ENCODE results near the gene ANKRD61. TPM values are rescaled to one million over a fixed set of nuclear protein-coding genes. Genes with fewer than 3 reads are reported as not detected.

Gene ANKRD61
- total RNA-seq, 1 donor from 2014 or later = not detected

- Histone ChIP-seq H4K20me1 (ENCODE audit: low read depth) (no peaks in the 10 kb centered on the region), H3F3A (ENCODE audit: low read depth) (peaks cover 16% of the 10 kb centered on the region), H3K9ac (no peak overlapping the region), H3K9me3 (ENCODE audit: low read depth) (no peaks in the 10 kb centered on the region), H3K4me2 (no peak overlapping the region), H3K36me3 (no peaks in the 10 kb centered on the region), H3K27ac (no peak overlapping the region), H3K4me3 (no peak overlapping the region), H2AFZ (replicated peaks) (no peak overlapping the region), H3K79me2 (ENCODE audit: low read depth) (peaks cover 71% of the 10 kb centered on the region), H3K27me3 (no peaks in the 10 kb centered on the region), H3K4me1 (peaks cover 5% of the 10 kb centered on the region)
- Mint-ChIP-seq H3K4me3 (no peak overlapping the region), H3K4me1 (peaks cover 11% of the 10 kb centered on the region), H3K27me3 (ENCODE audit: insufficient read depth, low read depth) (peaks cover 2% of the 10 kb centered on the region), H3K9me3 (no peaks in the 10 kb centered on the region), H3K36me3 (peaks cover 13% of the 10 kb centered on the region), H3K27ac (no peak overlapping the region)
- DNase-seq (ENCODE audit: low spot score) = no peak
- TF ChIP-seq EZH2phosphoT487 (IDR thresholded peaks at IDR 0.05) (no peak), EZH2 (IDR thresholded peaks at IDR 0.05) (no peak), CTCF (IDR thresholded peaks at IDR 0.05) (no peak)
Measured at GRCh38 chr7:6012355-6013104, 18.6 kb upstream of the ANKRD61 start.

- no peaks in the 10 kb centered on the region for H3K27me3 ChIP-seq
- no peaks in the 10 kb centered on the region for H3K36me3 ChIP-seq
- Mint-ChIP-seq H3K4me1 (no peaks in the 10 kb centered on the region), H3K9me3 (no peaks in the 10 kb centered on the region), H3K4me3 (no peak overlapping the region), H3K27me3 (ENCODE audit: insufficient read depth, low read depth) (peaks cover 2% of the 10 kb centered on the region), H3K36me3 (peaks cover 29% of the 10 kb centered on the region), H3K27ac (no peak overlapping the region)
- H3K9ac ChIP-seq = no peak overlapping the region
- H3K4me3 ChIP-seq = no peak overlapping the region
- no peaks in the 10 kb centered on the region for H3K4me1 ChIP-seq
- TF ChIP-seq CTCF (IDR thresholded peaks at IDR 0.05) = no peak
- no peak for TF ChIP-seq EZH2phosphoT487 (IDR thresholded peaks at IDR 0.05)
- TF ChIP-seq EZH2 (IDR thresholded peaks at IDR 0.05) = no peak
- no peaks in the 10 kb centered on the region for H4K20me1 ChIP-seq (ENCODE audit: low read depth)
- no peaks in the 10 kb centered on the region for H3K9me3 ChIP-seq (ENCODE audit: low read depth)
- DNase-seq (ENCODE audit: low spot score) = no peak
- no peak overlapping the region for H3K27ac ChIP-seq
- H3K79me2 ChIP-seq (ENCODE audit: low read depth) = peaks cover 42% of the 10 kb centered on the region
- H3K4me2 ChIP-seq = no peak overlapping the region
- H3F3A ChIP-seq (ENCODE audit: low read depth) = no peaks in the 10 kb centered on the region
- no peak overlapping the region for H2AFZ ChIP-seq (replicated peaks)
Measured at GRCh38 chr7:6015917-6016652, 15.1 kb upstream of the ANKRD61 start.

- Histone ChIP-seq H3K36me3 (no peaks in the 10 kb centered on the region), H3K4me1 (no peaks in the 10 kb centered on the region), H3K9me3 (ENCODE audit: low read depth) (no peaks in the 10 kb centered on the region), H3K4me3 (no peak overlapping the region), H3K79me2 (ENCODE audit: low read depth) (peaks cover 37% of the 10 kb centered on the region), H4K20me1 (ENCODE audit: low read depth) (peaks cover 3% of the 10 kb centered on the region), H2AFZ (replicated peaks) (no peak overlapping the region), H3K9ac (no peak overlapping the region), H3K4me2 (no peak overlapping the region), H3F3A (ENCODE audit: low read depth) (peaks cover 2% of the 10 kb centered on the region), H3K27ac (no peak overlapping the region), H3K27me3 (no peaks in the 10 kb centered on the region)
- H3K36me3 Mint-ChIP-seq = peaks cover 33% of the 10 kb centered on the region
- TF ChIP-seq EZH2 (IDR thresholded peaks at IDR 0.05) = no peak
- no peak for TF ChIP-seq EZH2phosphoT487 (IDR thresholded peaks at IDR 0.05)
- TF ChIP-seq CTCF (IDR thresholded peaks at IDR 0.05) = no peak
- H3K27me3 Mint-ChIP-seq (ENCODE audit: insufficient read depth, low read depth) = peaks cover 2% of the 10 kb centered on the region
- H3K4me3 Mint-ChIP-seq = no peak overlapping the region
- H3K9me3 Mint-ChIP-seq = no peaks in the 10 kb centered on the region
- H3K27ac Mint-ChIP-seq = no peak overlapping the region
- H3K4me1 Mint-ChIP-seq = no peaks in the 10 kb centered on the region
- no peak for DNase-seq (ENCODE audit: low spot score)
Measured at GRCh38 chr7:6016653-6016966, 14.6 kb upstream of the ANKRD61 start.
